SK-N-SH (cell line): Measurements from ENCODE around the gene CTSE. TPM values are rescaled to one million over a fixed set of nuclear protein-coding genes. Genes with fewer than 3 reads are reported as not detected.

Experiments used
- CTCF ChIA-PET: fragments of 300-600, 350-600 bp; formaldehyde crosslinking; extraction: SDS; loops from one replicate; lab custom pipeline; 2021; lab: Yijun Ruan, JAX
- POLR2A ChIA-PET: fragments of 350-600 bp; sonication (Branson Sonifier 250); formaldehyde crosslinking; extraction: SDS; loops from one replicate; lab custom pipeline; 2020; ENCODE audit warnings: antibody characterized with exemption, inconsistent platforms; lab: Yijun Ruan, JAX
- DNase-seq: peaks from one replicate; pipeline ENCODE4 v3.0.0; 2012
- H2AFZ ChIP-seq: fragments of 200-600 bp; sonication (generic); 2 replicates; pipeline ENCODE4 v1.8.1; 2016; ENCODE audit warnings: antibody characterized with exemption, mild to moderate bottlenecking, low read depth
- H3F3A ChIP-seq: fragments of 200-600 bp; sonication (generic); replicated peaks from 2 replicates; pipeline ENCODE3; 2016; ENCODE audit warnings: antibody characterized with exemption, mild to moderate bottlenecking; ENCODE audit not compliant: insufficient read depth
- H3K27ac ChIP-seq, 2 experiments: fragments of 200-500 bp in 1 of 2; fragments of 200-600 bp in 1 of 2; sonication (Bioruptor generic) in 1 of 2; sonication (generic), shearing (Covaris generic) in 1 of 2; 2 replicates each; pipeline versions ENCODE4 v1.5.1 to v1.6.1; 2014 to 2016; ENCODE audit warnings: low read depth in 2 of 2, inconsistent platforms in 1 of 2, low read length in 1 of 2, mild to moderate bottlenecking in 1 of 2, mixed read lengths in 1 of 2
- H3K27me3 ChIP-seq: fragments of 200-600 bp; sonication (generic), shearing (Covaris generic); 2 replicates; pipeline ENCODE4 v1.6.1; 2016; ENCODE audit warnings: mixed run types; ENCODE audit not compliant: insufficient read depth
- H3K36me3 ChIP-seq, 2 experiments: fragments of 200-500 bp in 1 of 2; fragments of 200-600 bp in 1 of 2; sonication (Bioruptor generic) in 1 of 2; sonication (generic) in 1 of 2; replicated peaks in 1 of 2; 2 replicates each; pipeline versions ENCODE3 to v1.5.1; 2014 to 2016; ENCODE audit warnings: low read length in 1 of 2, mild to moderate bottlenecking in 1 of 2; ENCODE audit not compliant: insufficient read depth in 2 of 2, control insufficient read depth in 1 of 2
- H3K4me1 ChIP-seq, 2 experiments: fragments of 200-500 bp in 1 of 2; fragments of 200-600 bp in 1 of 2; sonication (Bioruptor generic) in 1 of 2; sonication (generic), shearing (Covaris generic) in 1 of 2; 2 replicates each; pipeline versions ENCODE4 v1.5.1 to v1.6.1; 2014 to 2016; ENCODE audit warnings: low read depth in 1 of 2, low read length in 1 of 2, mixed run types in 1 of 2; ENCODE audit not compliant: insufficient read depth in 2 of 2, control insufficient read depth in 1 of 2
- H3K4me2 ChIP-seq: fragments of 200-600 bp; sonication (generic), shearing (Covaris generic); 2 replicates; pipeline ENCODE4 v1.6.1; 2017; ENCODE audit warnings: mixed run types
- H3K4me3 ChIP-seq, 2 experiments: fragments of 200-500 bp in 1 of 2; fragments of 200-600 bp in 1 of 2; sonication (Bioruptor generic) in 1 of 2; sonication (generic), shearing (Covaris generic) in 1 of 2; 2 replicates each; pipeline versions ENCODE4 v1.5.1 to v1.8.1; 2014 to 2016; ENCODE audit warnings: low read depth in 2 of 2, inconsistent platforms in 1 of 2, low read length in 1 of 2, mild to moderate bottlenecking in 1 of 2, mixed read lengths in 1 of 2, moderate library complexity in 1 of 2
- H3K79me2 ChIP-seq: fragments of 200-600 bp; sonication (generic); 2 replicates; pipeline ENCODE4 v1.8.1; 2017; ENCODE audit warnings: mild to moderate bottlenecking; ENCODE audit not compliant: insufficient read depth
- H3K9ac ChIP-seq: fragments of 200-600 bp; sonication (generic); 2 replicates; pipeline ENCODE4 v1.6.1; 2017; ENCODE audit warnings: mixed run types
- H3K9me2 ChIP-seq: fragments of 200-600 bp; sonication (generic); 2 replicates; pipeline ENCODE4 v1.6.1; 2017; ENCODE audit warnings: mixed run types
- H3K9me3 ChIP-seq: fragments of 200-600 bp; sonication (generic); 2 replicates; pipeline ENCODE4 v1.6.1; 2017; ENCODE audit warnings: mixed run types, mild to moderate bottlenecking, moderate library complexity
- H4K20me1 ChIP-seq: fragments of 200-600 bp; sonication (generic); 2 replicates; pipeline ENCODE4 v1.6.1; 2017; ENCODE audit warnings: mild to moderate bottlenecking, mixed run types; ENCODE audit not compliant: insufficient read depth
- ELF1 ChIP-seq: IDR thresholded peaks from 2 replicates; pipeline ENCODE4 v1.4.0; 2012
- JUND ChIP-seq: IDR thresholded peaks from 2 replicates; pipeline ENCODE4 v1.4.0; 2012
- NFIC ChIP-seq: IDR thresholded peaks from 2 replicates; pipeline ENCODE4 v1.4.0; 2012; ENCODE audit warnings: borderline replicate concordance
- RFX5 ChIP-seq: IDR thresholded peaks from 2 replicates; pipeline ENCODE4 v1.6.1; 2012; ENCODE audit warnings: mild to moderate bottlenecking, improper control_type of control experiment, low read length
- SIN3A ChIP-seq: IDR thresholded peaks from 2 replicates; pipeline ENCODE4 v1.6.1; 2012; ENCODE audit warnings: low read depth, mild to moderate bottlenecking, low read length, moderate library complexity, borderline replicate concordance
- TAF1 ChIP-seq: IDR thresholded peaks from 2 replicates; pipeline ENCODE4 v1.6.1; 2012; ENCODE audit warnings: low read depth, mild to moderate bottlenecking, low read length, moderate library complexity, borderline replicate concordance
- TCF12 ChIP-seq: IDR thresholded peaks from 2 replicates; pipeline ENCODE4 v1.4.0; 2012
- TEAD4 ChIP-seq: IDR thresholded peaks from 2 replicates; pipeline ENCODE4 v1.4.0; 2012; ENCODE audit warnings: mild to moderate bottlenecking, borderline replicate concordance; ENCODE audit not compliant: insufficient read depth
- YY1 ChIP-seq: IDR thresholded peaks from 2 replicates; pipeline ENCODE4 v1.4.0; 2012; ENCODE audit warnings: low read depth, mild to moderate bottlenecking
- WGBS: methylation state at CpG from one replicate; pipeline ENCODE4 v1.1.6; 2017; ENCODE audit warnings: low lambda C conversion rate; 5-methylcytosine and 5-hydroxymethylcytosine counted together
- polyA plus RNA-seq, 3 experiments: library from polyadenylated mRNA; depleted of rRNA; stranded (reverse); fragments of >200 nt; gene quantifications; 2 replicates each; pipeline ENCODE4 v1.2.3, GENCODE V29; 2012
- TF ChIP-seq, protein P1 (sequence below): IDR thresholded peaks from 2 replicates; pipeline ENCODE4 v1.6.1; 2012; ENCODE audit warnings: mild to moderate bottlenecking, low read depth, low read length, moderate library complexity
- TF ChIP-seq, protein P2 (sequence below): IDR thresholded peaks from 2 replicates; pipeline ENCODE4 v1.4.0; 2012; ENCODE audit warnings: low read depth, borderline replicate concordance
- TF ChIP-seq, protein P3 (sequence below): IDR thresholded peaks from 2 replicates; pipeline ENCODE4; 2012
- TF ChIP-seq, protein P4 (sequence below): fragments of 150-350 bp; IDR thresholded peaks from 2 replicates; pipeline ENCODE4 v1.6.1; 2017; ENCODE audit warnings: antibody characterized with exemption, low read length, low read depth, borderline replicate concordance
- TF ChIP-seq, protein P5 (sequence below): IDR thresholded peaks from 2 replicates; pipeline ENCODE4 v1.4.0; 2012; ENCODE audit warnings: low read depth

Gene CTSE
- polyA plus RNA-seq, 1 of the 3 experiments (the other 2 are of a cell fraction) = not detected

DNA sequence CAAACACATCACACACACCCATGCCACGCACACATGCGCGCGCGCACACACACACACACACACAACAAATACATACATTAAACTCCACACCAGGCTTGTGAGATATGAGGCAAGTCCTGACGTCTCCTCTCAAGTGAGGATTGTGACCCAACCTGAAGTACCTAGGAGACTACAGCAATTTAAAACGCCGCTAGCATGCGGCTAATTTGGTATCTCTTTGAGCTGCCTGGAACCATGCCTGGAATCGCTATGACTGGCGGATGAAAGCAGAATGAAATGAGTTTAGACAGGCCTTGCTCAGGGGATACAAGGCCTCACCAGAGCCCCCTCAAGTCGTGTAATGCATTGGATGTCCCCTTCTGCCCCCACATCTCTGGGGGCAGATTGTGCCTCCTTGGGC, 18.9 kb downstream of the CTSE start:
- no peaks in the 10 kb centered on the region for H3K79me2 ChIP-seq
- H3K36me3 ChIP-seq = no peaks in the 10 kb centered on the region
- no peaks in the 10 kb centered on the region for H3K9me2 ChIP-seq
- DNase-seq = no peak
- WGBS = 83% methylated on average over 12 of the region's 12 CpGs
- H3K9ac ChIP-seq = no peak overlapping the region
- no peaks in the 10 kb centered on the region; the same call in 1 of the 2 replicates for H3K27me3 ChIP-seq
- CTCF ChIA-PET = interaction anchor here (1.7 kb wide), 1 partner anchor 27 kb away, joined by 5 read pairs; no protein-coding TSS in a partner anchor
- no peak overlapping the region for H2AFZ ChIP-seq
- H3F3A ChIP-seq = peaks cover 10% of the 10 kb centered on the region
- TF ChIP-seq TCF12 = no peak
- TF ChIP-seq NFIC = no peak
- TF ChIP-seq, protein P1, sequence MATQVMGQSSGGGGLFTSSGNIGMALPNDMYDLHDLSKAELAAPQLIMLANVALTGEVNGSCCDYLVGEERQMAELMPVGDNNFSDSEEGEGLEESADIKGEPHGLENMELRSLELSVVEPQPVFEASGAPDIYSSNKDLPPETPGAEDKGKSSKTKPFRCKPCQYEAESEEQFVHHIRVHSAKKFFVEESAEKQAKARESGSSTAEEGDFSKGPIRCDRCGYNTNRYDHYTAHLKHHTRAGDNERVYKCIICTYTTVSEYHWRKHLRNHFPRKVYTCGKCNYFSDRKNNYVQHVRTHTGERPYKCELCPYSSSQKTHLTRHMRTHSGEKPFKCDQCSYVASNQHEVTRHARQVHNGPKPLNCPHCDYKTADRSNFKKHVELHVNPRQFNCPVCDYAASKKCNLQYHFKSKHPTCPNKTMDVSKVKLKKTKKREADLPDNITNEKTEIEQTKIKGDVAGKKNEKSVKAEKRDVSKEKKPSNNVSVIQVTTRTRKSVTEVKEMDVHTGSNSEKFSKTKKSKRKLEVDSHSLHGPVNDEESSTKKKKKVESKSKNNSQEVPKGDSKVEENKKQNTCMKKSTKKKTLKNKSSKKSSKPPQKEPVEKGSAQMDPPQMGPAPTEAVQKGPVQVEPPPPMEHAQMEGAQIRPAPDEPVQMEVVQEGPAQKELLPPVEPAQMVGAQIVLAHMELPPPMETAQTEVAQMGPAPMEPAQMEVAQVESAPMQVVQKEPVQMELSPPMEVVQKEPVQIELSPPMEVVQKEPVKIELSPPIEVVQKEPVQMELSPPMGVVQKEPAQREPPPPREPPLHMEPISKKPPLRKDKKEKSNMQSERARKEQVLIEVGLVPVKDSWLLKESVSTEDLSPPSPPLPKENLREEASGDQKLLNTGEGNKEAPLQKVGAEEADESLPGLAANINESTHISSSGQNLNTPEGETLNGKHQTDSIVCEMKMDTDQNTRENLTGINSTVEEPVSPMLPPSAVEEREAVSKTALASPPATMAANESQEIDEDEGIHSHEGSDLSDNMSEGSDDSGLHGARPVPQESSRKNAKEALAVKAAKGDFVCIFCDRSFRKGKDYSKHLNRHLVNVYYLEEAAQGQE = no peak
- no peak for TF ChIP-seq JUND
- TF ChIP-seq, all 33 proteins: peak for 0
- POLR2A ChIA-PET = no interaction called here
- H3K4me1 ChIP-seq = peaks cover 0 to 17% of the 10 kb centered on the region in 2 experiments; a peak in 2 of 4 replicates
- H4K20me1 ChIP-seq = no peaks in the 10 kb centered on the region
- no peak overlapping the region for H3K4me3 ChIP-seq
- no peak overlapping the region for H3K4me2 ChIP-seq
- H3K27ac ChIP-seq = no peak overlapping the region
- no peaks in the 10 kb centered on the region for H3K9me3 ChIP-seq

DNA sequence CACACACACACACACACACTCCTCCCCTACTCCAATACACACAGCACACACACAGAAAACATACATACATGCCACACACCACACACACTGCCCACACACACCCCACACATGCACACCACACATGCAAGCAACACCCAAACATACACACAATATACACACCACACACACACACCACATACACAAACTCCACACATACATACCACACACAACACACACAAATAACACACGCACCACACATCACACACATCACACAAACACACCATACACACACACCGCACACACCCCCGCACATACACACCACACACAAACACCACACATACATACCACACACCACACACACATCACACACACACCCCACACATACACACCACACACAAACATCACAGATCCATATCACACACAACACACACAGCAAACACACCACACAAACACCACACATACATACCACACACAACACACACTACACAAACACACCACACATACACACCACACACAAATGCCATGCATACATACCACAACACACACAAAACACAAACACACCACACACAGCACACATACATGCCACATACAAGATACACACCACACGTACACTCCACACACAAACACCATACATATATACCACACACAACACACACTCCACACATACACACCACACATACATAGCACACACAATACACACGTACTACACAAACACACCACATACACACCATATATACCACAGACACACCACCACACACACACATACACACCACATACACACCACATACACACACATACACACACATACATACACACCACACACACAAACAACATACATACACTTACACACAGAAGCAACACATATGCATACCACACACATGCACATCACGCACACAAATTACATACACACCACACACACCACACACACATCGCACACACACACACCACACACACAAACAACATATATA, 19.6 kb downstream of the CTSE start:
- H3K4me3 ChIP-seq = no peak overlapping the region
- ChIA-PET CTCF (interaction anchor here (1.1 to 1.6 kb wide), 3 partner anchors 27 to 102 kb away, joined by 3 to 7 read pairs (median 4); no protein-coding TSS in a partner anchor), POLR2A (no interaction called here)
- no peak for DNase-seq
- TF ChIP-seq SIN3A (no peak), TEAD4 (no peak), RFX5 (no peak), ELF1 (no peak), YY1 (no peak), TAF1 (no peak)
- TF ChIP-seq, protein P2, sequence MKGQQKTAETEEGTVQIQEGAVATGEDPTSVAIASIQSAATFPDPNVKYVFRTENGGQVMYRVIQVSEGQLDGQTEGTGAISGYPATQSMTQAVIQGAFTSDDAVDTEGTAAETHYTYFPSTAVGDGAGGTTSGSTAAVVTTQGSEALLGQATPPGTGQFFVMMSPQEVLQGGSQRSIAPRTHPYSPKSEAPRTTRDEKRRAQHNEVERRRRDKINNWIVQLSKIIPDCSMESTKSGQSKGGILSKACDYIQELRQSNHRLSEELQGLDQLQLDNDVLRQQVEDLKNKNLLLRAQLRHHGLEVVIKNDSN = no peak
- TF ChIP-seq, protein P3, sequence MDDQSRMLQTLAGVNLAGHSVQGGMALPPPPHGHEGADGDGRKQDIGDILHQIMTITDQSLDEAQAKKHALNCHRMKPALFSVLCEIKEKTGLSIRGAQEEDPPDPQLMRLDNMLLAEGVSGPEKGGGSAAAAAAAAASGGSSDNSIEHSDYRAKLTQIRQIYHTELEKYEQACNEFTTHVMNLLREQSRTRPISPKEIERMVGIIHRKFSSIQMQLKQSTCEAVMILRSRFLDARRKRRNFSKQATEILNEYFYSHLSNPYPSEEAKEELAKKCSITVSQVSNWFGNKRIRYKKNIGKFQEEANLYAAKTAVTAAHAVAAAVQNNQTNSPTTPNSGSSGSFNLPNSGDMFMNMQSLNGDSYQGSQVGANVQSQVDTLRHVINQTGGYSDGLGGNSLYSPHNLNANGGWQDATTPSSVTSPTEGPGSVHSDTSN = no peak
- TF ChIP-seq, protein P4, sequence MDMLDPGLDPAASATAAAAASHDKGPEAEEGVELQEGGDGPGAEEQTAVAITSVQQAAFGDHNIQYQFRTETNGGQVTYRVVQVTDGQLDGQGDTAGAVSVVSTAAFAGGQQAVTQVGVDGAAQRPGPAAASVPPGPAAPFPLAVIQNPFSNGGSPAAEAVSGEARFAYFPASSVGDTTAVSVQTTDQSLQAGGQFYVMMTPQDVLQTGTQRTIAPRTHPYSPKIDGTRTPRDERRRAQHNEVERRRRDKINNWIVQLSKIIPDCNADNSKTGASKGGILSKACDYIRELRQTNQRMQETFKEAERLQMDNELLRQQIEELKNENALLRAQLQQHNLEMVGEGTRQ = no peak
- TF ChIP-seq, protein P5, sequence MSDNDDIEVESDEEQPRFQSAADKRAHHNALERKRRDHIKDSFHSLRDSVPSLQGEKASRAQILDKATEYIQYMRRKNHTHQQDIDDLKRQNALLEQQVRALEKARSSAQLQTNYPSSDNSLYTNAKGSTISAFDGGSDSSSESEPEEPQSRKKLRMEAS = no peak
- TF ChIP-seq, protein P1 = no peak
- no peaks in the 10 kb centered on the region for H3K79me2 ChIP-seq
- no peaks in the 10 kb centered on the region for H3K9me3 ChIP-seq
- H2AFZ ChIP-seq = no peak overlapping the region
- no peak overlapping the region for H3K27ac ChIP-seq
- H3K27me3 ChIP-seq = no peaks in the 10 kb centered on the region; the same call in 1 of the 2 replicates
- no peaks in the 10 kb centered on the region for H3K36me3 ChIP-seq
- no peaks in the 10 kb centered on the region for H4K20me1 ChIP-seq
- H3K4me1 ChIP-seq = peaks cover 0 to 17% of the 10 kb centered on the region in 2 experiments; a peak in 2 of 4 replicates
- 91% methylated on average over 7 of the region's 7 CpGs for WGBS
- no peaks in the 10 kb centered on the region for H3K9me2 ChIP-seq
- H3K4me2 ChIP-seq = no peak overlapping the region
- peaks cover 10% of the 10 kb centered on the region for H3F3A ChIP-seq
- no peak overlapping the region for H3K9ac ChIP-seq
